GM12864 (cell line): ENCODE results near the gene ZNF516.

Source experiments
- DNase-seq: peaks from one replicate; pipeline ENCODE4 v3.0.0-alpha.2; 2011; ENCODE audit warnings: low read depth
- H3K4me3 ChIP-seq: 2 replicates; pipeline ENCODE4 v1.5.1; 2011; ENCODE audit warnings: mild to moderate bottlenecking, low read depth, low read length, control low read depth
- CTCF ChIP-seq: IDR thresholded peaks from 2 replicates; pipeline ENCODE4 v1.5.1; 2011; ENCODE audit warnings: low read depth, mild to moderate bottlenecking, moderate library complexity, low read length, control low read depth, inconsistent platforms; ENCODE audit errors: missing control alignments

The ZNF516 gene

GRCh38 chr18:76317136-76317535, 177.9 kb downstream of the ZNF516 start:
- no peak for TF ChIP-seq CTCF
- no peak overlapping the region for H3K4me3 ChIP-seq
- no peak for DNase-seq

GRCh38 chr18:76315722-76316230, 179.3 kb downstream of the ZNF516 start:
- DNase-seq: no peak
- no peak overlapping the region for H3K4me3 ChIP-seq
- no peak for TF ChIP-seq CTCF

GRCh38 chr18:76314496-76314895, 180.5 kb downstream of the ZNF516 start:
- no peak overlapping the region for H3K4me3 ChIP-seq
- DNase-seq: no peak
- no peak for TF ChIP-seq CTCF

- TF ChIP-seq CTCF: no peak
- no peak overlapping the region for H3K4me3 ChIP-seq
- no peak for DNase-seq
Measured at GRCh38 chr18:76314015-76314414, 181.0 kb downstream of the ZNF516 start.
